ENCODE measurements around the gene TXNDC15.

DNA sequence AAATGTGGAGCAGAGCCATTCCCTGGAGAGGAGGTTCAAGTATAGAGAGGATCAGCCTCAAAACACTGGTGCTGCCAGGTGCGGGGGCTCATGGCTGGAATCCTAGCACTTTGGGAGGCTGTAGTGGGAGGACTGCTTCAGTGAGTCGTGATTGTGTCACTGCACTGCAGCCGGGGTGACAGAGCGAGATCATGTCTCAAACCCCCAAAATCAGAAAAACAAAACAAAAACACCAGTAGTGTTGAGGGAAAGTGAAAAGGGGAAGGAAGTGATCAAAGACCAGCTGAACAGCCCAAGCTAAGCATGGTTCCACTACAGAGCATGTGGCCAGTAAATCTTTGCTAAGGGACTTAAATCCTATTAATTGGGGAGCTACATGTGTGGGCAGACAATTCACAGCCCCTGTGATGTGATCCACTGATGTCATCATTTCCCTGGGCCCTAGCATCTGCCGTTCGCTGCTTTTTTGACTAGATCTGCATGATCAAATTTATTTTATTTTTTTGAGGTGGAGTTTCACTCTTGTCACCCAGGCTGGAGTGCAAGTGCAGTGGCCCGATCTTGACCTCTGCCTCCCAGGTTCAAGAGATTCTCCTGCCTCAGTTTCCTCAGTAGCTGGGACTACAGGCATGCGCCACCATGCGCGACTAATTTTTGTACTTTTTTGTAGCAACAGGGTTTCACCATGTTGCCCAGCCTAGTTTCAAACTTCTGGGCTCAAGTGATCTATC is 28.1 kb downstream of the TXNDC15 start:
- TF ChIP-seq, protein P1, sequence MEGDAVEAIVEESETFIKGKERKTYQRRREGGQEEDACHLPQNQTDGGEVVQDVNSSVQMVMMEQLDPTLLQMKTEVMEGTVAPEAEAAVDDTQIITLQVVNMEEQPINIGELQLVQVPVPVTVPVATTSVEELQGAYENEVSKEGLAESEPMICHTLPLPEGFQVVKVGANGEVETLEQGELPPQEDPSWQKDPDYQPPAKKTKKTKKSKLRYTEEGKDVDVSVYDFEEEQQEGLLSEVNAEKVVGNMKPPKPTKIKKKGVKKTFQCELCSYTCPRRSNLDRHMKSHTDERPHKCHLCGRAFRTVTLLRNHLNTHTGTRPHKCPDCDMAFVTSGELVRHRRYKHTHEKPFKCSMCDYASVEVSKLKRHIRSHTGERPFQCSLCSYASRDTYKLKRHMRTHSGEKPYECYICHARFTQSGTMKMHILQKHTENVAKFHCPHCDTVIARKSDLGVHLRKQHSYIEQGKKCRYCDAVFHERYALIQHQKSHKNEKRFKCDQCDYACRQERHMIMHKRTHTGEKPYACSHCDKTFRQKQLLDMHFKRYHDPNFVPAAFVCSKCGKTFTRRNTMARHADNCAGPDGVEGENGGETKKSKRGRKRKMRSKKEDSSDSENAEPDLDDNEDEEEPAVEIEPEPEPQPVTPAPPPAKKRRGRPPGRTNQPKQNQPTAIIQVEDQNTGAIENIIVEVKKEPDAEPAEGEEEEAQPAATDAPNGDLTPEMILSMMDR (conservative IDR thresholded peaks at IDR 0.05) = no peak
- TF ChIP-seq ZFX (IDR thresholded peaks at IDR 0.05) = no peak
